ENCODE results near the gene BSDC1.

Gene BSDC1

GRCh38 chr1:32351399-32352238, 42.6 kb downstream of the BSDC1 start:
- Histone ChIP-seq H3K9ac (ENCODE audit: low read depth, low read length, poor library complexity, severe bottlenecking) (peak overlapping the region; percentile 84), H3K27me3 (ENCODE audit: insufficient read depth, low read length, poor library complexity, severe bottlenecking) (no peaks in the 10 kb centered on the region), H3K9me3 (ENCODE audit: insufficient read depth, low read depth, low read length) (no peaks in the 10 kb centered on the region), H3K4me2 (ENCODE audit: low read depth, low read length, poor library complexity, severe bottlenecking) (peak overlapping the region; percentile 89), H3F3A (ENCODE audit: low read depth) (no peaks in the 10 kb centered on the region), H2AFZ (ENCODE audit: low read length) (peak overlapping the region; percentile 91), H3K4me1 (ENCODE audit: insufficient read depth, low read length, poor library complexity, severe bottlenecking) (peaks cover 34% of the 10 kb centered on the region), H4K20me1 (ENCODE audit: insufficient read depth, low read length, poor library complexity, severe bottlenecking) (no peaks in the 10 kb centered on the region), H3K9me2 (replicated peaks; ENCODE audit: low read depth, low read length) (no peaks in the 10 kb centered on the region), H3K4me3 (ENCODE audit: low read length, poor library complexity, severe bottlenecking) (peak overlapping the region; percentile 77), H3K36me3 (ENCODE audit: insufficient read depth, low read length) (no peaks in the 10 kb centered on the region), H3K79me2 (ENCODE audit: insufficient read depth, low read length) (no peaks in the 10 kb centered on the region)
- TF ChIP-seq CTCF (conservative IDR thresholded peaks at IDR 0.05; ENCODE audit: low read length) (no peak; the same call in 1 of the 2 replicates), EZH2phosphoT487 (IDR thresholded peaks at IDR 0.05; ENCODE audit: borderline replicate concordance) (no peak)

GRCh38 chr1:32350785-32351398, 43.3 kb downstream of the BSDC1 start:
- Histone ChIP-seq H3K9me3 (ENCODE audit: insufficient read depth, low read depth, low read length) (no peaks in the 10 kb centered on the region), H4K20me1 (ENCODE audit: insufficient read depth, low read length, poor library complexity, severe bottlenecking) (no peaks in the 10 kb centered on the region), H3K27me3 (ENCODE audit: insufficient read depth, low read length, poor library complexity, severe bottlenecking) (no peaks in the 10 kb centered on the region), H3K79me2 (ENCODE audit: insufficient read depth, low read length) (no peaks in the 10 kb centered on the region), H3K9ac (ENCODE audit: low read depth, low read length, poor library complexity, severe bottlenecking) (peak overlapping the region; percentile 84), H3K4me2 (ENCODE audit: low read depth, low read length, poor library complexity, severe bottlenecking) (peak overlapping the region; percentile 52), H3K4me1 (ENCODE audit: insufficient read depth, low read length, poor library complexity, severe bottlenecking) (peaks cover 34% of the 10 kb centered on the region), H3K36me3 (ENCODE audit: insufficient read depth, low read length) (no peaks in the 10 kb centered on the region), H3K9me2 (replicated peaks; ENCODE audit: low read depth, low read length) (no peaks in the 10 kb centered on the region), H2AFZ (ENCODE audit: low read length) (peak overlapping the region; percentile 91), H3K4me3 (ENCODE audit: low read length, poor library complexity, severe bottlenecking) (peak overlapping the region; percentile 77), H3F3A (ENCODE audit: low read depth) (no peaks in the 10 kb centered on the region)
- TF ChIP-seq EZH2phosphoT487 (IDR thresholded peaks at IDR 0.05; ENCODE audit: borderline replicate concordance): no peak
- peak; percentile 66 for TF ChIP-seq CTCF (conservative IDR thresholded peaks at IDR 0.05; ENCODE audit: low read length)

- no peaks in the 10 kb centered on the region for H3K9me2 ChIP-seq (replicated peaks; ENCODE audit: low read depth, low read length)
- peaks cover 34% of the 10 kb centered on the region for H3K4me1 ChIP-seq (ENCODE audit: insufficient read depth, low read length, poor library complexity, severe bottlenecking)
- H4K20me1 ChIP-seq (ENCODE audit: insufficient read depth, low read length, poor library complexity, severe bottlenecking): no peaks in the 10 kb centered on the region
- no peaks in the 10 kb centered on the region for H3K79me2 ChIP-seq (ENCODE audit: insufficient read depth, low read length)
- no peak overlapping the region for H2AFZ ChIP-seq (ENCODE audit: low read length)
- no peak overlapping the region for H3K4me3 ChIP-seq (ENCODE audit: low read length, poor library complexity, severe bottlenecking)
- H3K9ac ChIP-seq (ENCODE audit: low read depth, low read length, poor library complexity, severe bottlenecking): no peak overlapping the region
- peak overlapping the region; percentile 40 for H3K4me2 ChIP-seq (ENCODE audit: low read depth, low read length, poor library complexity, severe bottlenecking)
- TF ChIP-seq EZH2phosphoT487 (IDR thresholded peaks at IDR 0.05; ENCODE audit: borderline replicate concordance) (no peak), CTCF (conservative IDR thresholded peaks at IDR 0.05; ENCODE audit: low read length) (no peak)
- H3K36me3 ChIP-seq (ENCODE audit: insufficient read depth, low read length): no peaks in the 10 kb centered on the region
- H3K9me3 ChIP-seq (ENCODE audit: insufficient read depth, low read depth, low read length): no peaks in the 10 kb centered on the region
- H3F3A ChIP-seq (ENCODE audit: low read depth): no peaks in the 10 kb centered on the region
- H3K27me3 ChIP-seq (ENCODE audit: insufficient read depth, low read length, poor library complexity, severe bottlenecking): no peaks in the 10 kb centered on the region
Observed at GRCh38 chr1:32349211-32349708, 45.0 kb downstream of the BSDC1 start.

All from Loucy (cell line).